Esophagus muscularis mucosa (tissue), 4 donors: Measurements from ENCODE around the gene ATP5ME. TPM values are rescaled to one million over a fixed set of nuclear protein-coding genes. Genes with fewer than 3 reads are reported as not detected.

Source experiments
- DNase-seq: peaks from one replicate; pipeline ENCODE4 v3.0.0-alpha.2; 2017; ENCODE audit errors: extremely low spot score
- H3K27ac ChIP-seq, 4 donors: fragments of 200-600 bp; sonication (generic); replicated peaks in 1 of 4; 1 replicate in 3 of 4; 2 replicates in 1 of 4; pipeline ENCODE4 v1.5.1; 2016 to 2019; ENCODE audit warnings: mild to moderate bottlenecking in 1 of 4
- H3K27me3 ChIP-seq, 4 donors: fragments of 200-600 bp; sonication (generic); one replicate each; pipeline versions ENCODE4 v1.5.1 to v1.6.0; 2016 to 2019
- H3K36me3 ChIP-seq, 4 donors: fragments of 200-600 bp; sonication (generic); one replicate each; pipeline ENCODE4 v1.5.1; 2016 to 2019
- H3K4me1 ChIP-seq, 4 donors: fragments of 200-600 bp; sonication (generic); one replicate each; pipeline ENCODE4 v1.5.1; 2016 to 2019
- H3K4me3 ChIP-seq, 4 donors: fragments of 200-600 bp; sonication (generic); 1 replicate in 2 of 4; 2 replicates in 2 of 4; pipeline ENCODE4 v1.5.1; 2016 to 2019; ENCODE audit warnings: mild to moderate bottlenecking in 4 of 4, moderate library complexity in 1 of 4
- H3K9me3 ChIP-seq, 4 donors: fragments of 200-600 bp; sonication (generic); 1 replicate in 3 of 4; 2 replicates in 1 of 4; pipeline ENCODE4 v1.5.1; 2016 to 2019
- CTCF ChIP-seq, 3 experiments: fragments of 200-600 bp in 2 of 3; fragments of 450-650 bp in 1 of 3; sonication (generic) in 2 of 3; IDR thresholded peaks; one replicate each; pipeline ENCODE4 v1.5.1; 2017 to 2019; ENCODE audit warnings: antibody characterized with exemption in 3 of 3, mild to moderate bottlenecking in 2 of 3, moderate library complexity in 1 of 3
- EP300 ChIP-seq: sonication (generic); formaldehyde crosslinking; IDR thresholded peaks from one replicate; pipeline ENCODE4 v1.6.1; 2017; ENCODE audit warnings: antibody characterized with exemption
- POLR2A ChIP-seq: fragments of 450-650 bp; IDR thresholded peaks from one replicate; pipeline ENCODE4 v1.6.1; 2017; ENCODE audit warnings: antibody characterized with exemption, moderate library complexity, mild to moderate bottlenecking, low read depth
- POLR2AphosphoS5 ChIP-seq, 2 donors: sonication (generic); formaldehyde crosslinking; IDR thresholded peaks; one replicate each; pipeline ENCODE4 v1.6.1; 2017; ENCODE audit warnings: antibody characterized with exemption in 2 of 2
- WGBS: methylation state at CpG from one replicate; pipeline ENCODE4 v1.1.5; 2018; 5-methylcytosine and 5-hydroxymethylcytosine counted together
- intact Hi-C: fragments of 100-400 bp; cut with DNase I; formaldehyde crosslinking; loops from one replicate; pipeline ENCODE4 v1.15.1; 2023
- total RNA-seq, 4 donors: library from RNA; depleted of rRNA; stranded (reverse); fragments of >200 nt; gene quantifications; one replicate each; pipeline versions ENCODE4 v1.1.0 to v1.2.1, GENCODE V29; 2016

ATP5ME gene
- total RNA-seq, 4 donors from 2014 or later = 111 to 224 (median 154) TPM

GRCh38 chr4:629915-630641 lies 44.0 kb downstream of the ATP5ME start:
- Histone ChIP-seq H3K36me3 (no peaks in the 10 kb centered on the region), H3K4me1 (no peaks in the 10 kb centered on the region), H3K9me3 (peaks cover 0 to 3% (median 0%) of the 10 kb centered on the region in 4 donors), H3K4me3 (no peak overlapping the region), H3K27ac (no peak overlapping the region), H3K27me3 (peaks cover 0 to 51% (median 0%) of the 10 kb centered on the region in 4 donors)
- WGBS = 40% methylated on average over 20 of the region's 20 CpGs
- DNase-seq = no peak
- intact Hi-C loops = no loop called here
- TF ChIP-seq EP300 = no peak
- no peak for TF ChIP-seq POLR2AphosphoS5 (IDR thresholded peaks at IDR 0.05)
- no peak for TF ChIP-seq POLR2A
- no peak for TF ChIP-seq CTCF (IDR thresholded peaks at IDR 0.05)

- H3K4me3 ChIP-seq = no peak overlapping the region
- no peak for DNase-seq
- peaks cover 0 to 55% (median 0%) of the 10 kb centered on the region in 4 donors for H3K27me3 ChIP-seq
- H3K36me3 ChIP-seq = no peaks in the 10 kb centered on the region
- H3K4me1 ChIP-seq = no peaks in the 10 kb centered on the region
- intact Hi-C loops = no loop called here
- WGBS = 71% methylated on average over 9 of the region's 9 CpGs
- TF ChIP-seq CTCF (IDR thresholded peaks at IDR 0.05) (no peak), POLR2A (no peak), POLR2AphosphoS5 (IDR thresholded peaks at IDR 0.05) (no peak), EP300 (no peak)
- H3K27ac ChIP-seq = no peak overlapping the region
- peaks cover 0 to 3% (median 0%) of the 10 kb centered on the region in 4 donors for H3K9me3 ChIP-seq
These were observed 44.5 kb downstream of the ATP5ME start for GRCh38 chr4:629636-629914.

GRCh38 chr4:628821-629635 lies 45.0 kb downstream of the ATP5ME start:
- Histone ChIP-seq H3K4me3 (no peak overlapping the region), H3K27ac (no peak overlapping the region), H3K36me3 (no peaks in the 10 kb centered on the region), H3K9me3 (peaks cover 0 to 3% (median 0%) of the 10 kb centered on the region in 4 donors), H3K27me3 (peaks cover 0 to 56% (median 0%) of the 10 kb centered on the region in 4 donors), H3K4me1 (no peaks in the 10 kb centered on the region)
- WGBS = 87% methylated on average over 20 of the region's 27 CpGs
- intact Hi-C loops = no loop called here
- DNase-seq = no peak
- TF ChIP-seq EP300 (no peak), POLR2A (no peak), CTCF (IDR thresholded peaks at IDR 0.05) (no peak), POLR2AphosphoS5 (IDR thresholded peaks at IDR 0.05) (no peak)

- Histone ChIP-seq H3K27me3 (peaks cover 0 to 63% (median 0%) of the 10 kb centered on the region in 4 donors), H3K36me3 (no peaks in the 10 kb centered on the region), H3K9me3 (peaks cover 0 to 3% (median 0%) of the 10 kb centered on the region in 4 donors), H3K27ac (no peak overlapping the region), H3K4me3 (no peak overlapping the region), H3K4me1 (no peaks in the 10 kb centered on the region)
- intact Hi-C loops = no loop called here
- no peak for DNase-seq
- TF ChIP-seq POLR2AphosphoS5 (IDR thresholded peaks at IDR 0.05) = no peak
- TF ChIP-seq EP300 = no peak
- no peak for TF ChIP-seq POLR2A
- no peak for TF ChIP-seq CTCF (IDR thresholded peaks at IDR 0.05)
- 95% methylated on average over 8 of the region's 17 CpGs for WGBS
These were observed 45.8 kb downstream of the ATP5ME start for GRCh38 chr4:628311-628741.
